HS-27A (cell line): ENCODE measurements around the gene LRRC19.
A peak's percentile ranks its signal among the peaks of the same experiment; 100 is the strongest.

Experiments used
- DNase-seq: peaks from one replicate; pipeline ENCODE4 v3.0.0-alpha.2; 2012; ENCODE audit warnings: low read depth, missing footprints

Gene LRRC19

DNA sequence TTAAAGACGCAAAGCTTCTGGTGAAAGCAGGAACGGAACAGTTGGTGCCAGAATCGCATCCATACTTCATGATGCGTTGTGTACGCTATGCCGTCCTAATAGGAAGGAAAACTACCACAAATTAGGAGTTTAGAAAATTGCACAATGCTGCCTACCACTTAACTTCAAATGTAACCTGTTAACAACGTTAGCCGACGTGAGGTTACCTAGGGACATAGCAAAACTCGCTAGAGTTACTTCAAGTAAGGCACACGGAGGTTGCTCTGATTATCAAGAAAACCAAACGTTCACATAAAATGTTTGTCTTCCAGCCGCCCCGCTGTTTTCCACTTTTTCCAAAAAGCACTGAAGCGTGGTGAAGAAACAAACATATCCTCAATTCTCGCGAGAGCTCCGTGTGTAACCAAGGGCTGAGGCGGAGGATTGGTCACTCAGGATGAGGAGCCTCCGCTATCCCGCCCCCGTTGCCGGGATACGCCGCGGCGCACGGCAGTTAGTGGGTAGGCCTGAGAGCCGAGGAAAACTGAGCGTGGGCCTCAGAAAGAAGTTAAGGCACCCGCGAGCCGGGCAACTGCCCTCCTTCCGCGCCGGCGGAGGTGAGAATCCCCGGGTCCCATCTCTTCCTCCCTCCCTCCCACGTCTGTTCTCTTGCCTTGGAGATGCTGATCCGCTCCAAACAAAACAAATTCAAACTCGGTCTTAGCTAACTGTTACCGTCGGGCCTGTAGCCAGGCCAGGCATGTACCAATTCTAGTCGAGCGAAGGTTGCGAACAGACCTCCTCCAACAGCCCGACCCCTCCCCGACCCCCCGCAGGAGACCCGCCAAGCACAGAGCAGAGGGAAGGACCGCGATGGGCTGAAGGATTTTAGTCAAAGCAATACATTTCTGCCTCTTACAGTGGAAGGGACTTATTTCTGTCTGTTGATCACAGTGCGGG lies 49.3 kb downstream of the LRRC19 start, which contains the start of gene IFT74:
Gene IFT74, plus strand, starts transcription at position 492 of the 939 bp plus-strand sequence. CDS start 5,556 bp downstream, outside the sequence.
- DNase-seq = peak; percentile 79

DNA sequence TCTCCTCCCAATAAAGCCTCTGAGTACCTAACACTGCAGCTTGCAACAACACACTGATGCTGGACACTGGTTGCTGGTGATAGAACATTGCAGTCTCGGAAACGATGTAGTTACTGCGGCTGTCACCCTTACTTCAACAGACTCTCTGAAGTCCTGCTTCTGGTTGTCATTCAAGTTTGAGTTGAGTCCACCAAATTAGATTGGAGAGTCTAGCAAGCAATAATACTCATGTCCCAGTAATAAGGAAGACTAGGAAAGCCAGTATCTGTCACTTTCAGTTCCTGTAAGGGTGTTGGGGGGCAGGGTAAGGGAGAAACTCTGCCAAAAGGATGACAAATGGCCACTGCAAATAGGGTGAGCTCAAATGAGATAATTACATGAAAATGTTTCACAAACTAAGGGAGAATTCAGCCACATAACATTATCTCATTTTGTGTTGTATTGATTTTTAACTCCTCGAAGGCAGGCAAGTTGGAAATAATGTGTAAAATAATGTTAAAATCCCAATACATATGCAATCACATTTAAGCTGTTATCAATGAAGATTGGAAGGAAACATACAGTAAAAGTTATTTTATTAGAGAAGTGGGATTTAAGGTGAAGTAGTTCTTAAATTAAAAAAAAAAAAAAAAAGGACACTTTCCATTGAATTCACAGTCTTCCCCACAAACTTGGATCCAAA lies 50.1 kb downstream of the LRRC19 start:
- DNase-seq = no peak

DNA sequence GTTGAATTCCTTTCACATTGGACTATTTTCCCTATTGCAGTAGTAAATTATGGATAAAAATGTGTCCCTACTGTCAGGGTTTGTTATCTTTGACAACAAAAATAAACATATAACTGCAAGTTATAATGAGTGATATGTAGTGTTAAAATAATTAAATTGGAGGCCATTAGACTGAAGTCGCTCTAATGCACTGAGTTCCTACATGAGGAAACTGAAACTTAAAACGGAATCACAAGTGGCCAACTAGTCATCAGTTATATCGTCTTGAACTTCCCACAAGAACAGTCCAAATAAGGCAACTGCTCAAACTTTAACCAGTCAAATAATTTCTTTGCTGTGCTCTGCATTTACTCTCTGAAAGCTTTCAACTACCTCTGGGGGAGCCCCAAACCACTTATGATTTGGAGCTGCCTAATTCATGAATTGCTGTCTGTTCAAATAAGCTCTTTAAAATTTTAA lies 51.4 kb downstream of the LRRC19 start:
- DNase-seq = no peak

DNA sequence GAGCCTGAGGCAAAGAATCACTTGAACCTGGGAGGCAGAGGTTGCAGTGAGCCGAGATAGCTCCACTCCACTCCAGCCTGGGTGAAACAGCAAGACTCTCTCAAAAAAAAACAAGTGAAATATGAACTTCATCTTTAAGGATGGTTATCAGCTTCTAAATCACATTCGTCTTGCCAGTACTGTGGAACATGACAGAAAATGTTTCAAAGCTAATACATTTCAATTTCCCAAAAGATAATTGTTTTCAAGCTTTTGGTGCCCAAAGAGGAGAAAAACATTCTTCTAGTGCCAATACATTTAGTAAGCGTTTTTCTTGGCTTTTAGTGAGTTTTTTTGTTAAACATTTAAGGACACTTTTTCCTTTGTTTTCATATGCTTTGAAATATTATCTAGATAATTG lies 53.7 kb downstream of the LRRC19 start:
- DNase-seq = no peak

DNA sequence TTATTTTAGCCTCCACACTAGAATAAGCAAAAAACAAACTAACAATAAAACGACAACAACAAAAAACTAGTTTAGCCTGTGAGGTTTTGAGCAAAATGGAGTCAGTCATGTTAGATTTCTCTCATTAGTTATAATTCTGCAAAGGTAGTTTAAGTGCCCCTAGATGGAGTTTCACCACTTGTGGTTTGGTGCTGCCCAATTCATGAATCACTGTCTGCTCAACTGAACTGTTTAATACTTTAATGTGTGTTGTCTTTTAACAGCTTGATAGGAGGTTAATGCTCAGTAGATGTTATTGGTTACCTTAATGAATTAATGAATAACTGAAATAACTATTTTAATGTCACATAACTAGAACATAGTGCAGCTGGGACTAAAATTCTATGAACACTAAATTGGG lies 55.0 kb downstream of the LRRC19 start:
- DNase-seq = no peak

DNA sequence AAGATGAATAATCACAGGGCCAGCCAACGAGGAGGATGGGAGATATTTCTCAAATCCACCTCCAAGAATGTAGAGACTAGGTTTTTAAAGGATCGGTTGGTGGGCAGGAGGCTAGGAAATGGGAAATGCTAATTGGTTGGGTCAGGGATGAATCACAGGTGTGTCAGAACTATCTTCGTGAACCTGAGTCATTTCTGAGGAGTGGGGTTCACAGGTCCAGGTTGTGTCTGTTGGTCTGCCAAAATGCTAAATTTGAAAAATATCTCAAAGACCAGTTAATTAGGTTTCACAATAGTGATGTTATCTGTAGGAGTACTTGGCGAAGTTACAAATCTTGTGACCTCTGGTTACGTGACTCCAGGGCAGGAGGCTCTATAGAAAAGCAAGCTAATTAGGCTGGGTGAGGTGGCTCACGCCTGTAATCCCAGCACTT lies 55.8 kb downstream of the LRRC19 start:
- no peak for DNase-seq

DNA sequence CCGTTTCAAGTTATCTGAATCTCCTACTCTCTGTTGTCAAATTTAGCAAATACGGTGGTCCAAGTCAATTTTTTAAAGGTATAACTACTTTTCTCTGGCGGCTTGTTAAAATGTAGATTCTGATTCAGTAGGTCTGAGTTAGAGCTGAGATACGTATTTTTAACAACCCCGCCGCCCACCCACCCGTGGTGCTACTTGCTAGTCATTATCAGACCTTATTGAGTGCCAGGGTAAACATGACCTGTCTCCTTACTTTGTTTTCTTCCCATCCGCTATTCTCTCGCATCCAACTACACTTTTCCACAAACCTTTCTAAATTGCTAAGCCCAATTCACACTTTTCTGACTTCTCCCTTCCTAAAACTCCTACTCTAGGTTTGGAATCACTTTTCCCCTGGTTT lies 57.7 kb downstream of the LRRC19 start:
- no peak for DNase-seq

DNA sequence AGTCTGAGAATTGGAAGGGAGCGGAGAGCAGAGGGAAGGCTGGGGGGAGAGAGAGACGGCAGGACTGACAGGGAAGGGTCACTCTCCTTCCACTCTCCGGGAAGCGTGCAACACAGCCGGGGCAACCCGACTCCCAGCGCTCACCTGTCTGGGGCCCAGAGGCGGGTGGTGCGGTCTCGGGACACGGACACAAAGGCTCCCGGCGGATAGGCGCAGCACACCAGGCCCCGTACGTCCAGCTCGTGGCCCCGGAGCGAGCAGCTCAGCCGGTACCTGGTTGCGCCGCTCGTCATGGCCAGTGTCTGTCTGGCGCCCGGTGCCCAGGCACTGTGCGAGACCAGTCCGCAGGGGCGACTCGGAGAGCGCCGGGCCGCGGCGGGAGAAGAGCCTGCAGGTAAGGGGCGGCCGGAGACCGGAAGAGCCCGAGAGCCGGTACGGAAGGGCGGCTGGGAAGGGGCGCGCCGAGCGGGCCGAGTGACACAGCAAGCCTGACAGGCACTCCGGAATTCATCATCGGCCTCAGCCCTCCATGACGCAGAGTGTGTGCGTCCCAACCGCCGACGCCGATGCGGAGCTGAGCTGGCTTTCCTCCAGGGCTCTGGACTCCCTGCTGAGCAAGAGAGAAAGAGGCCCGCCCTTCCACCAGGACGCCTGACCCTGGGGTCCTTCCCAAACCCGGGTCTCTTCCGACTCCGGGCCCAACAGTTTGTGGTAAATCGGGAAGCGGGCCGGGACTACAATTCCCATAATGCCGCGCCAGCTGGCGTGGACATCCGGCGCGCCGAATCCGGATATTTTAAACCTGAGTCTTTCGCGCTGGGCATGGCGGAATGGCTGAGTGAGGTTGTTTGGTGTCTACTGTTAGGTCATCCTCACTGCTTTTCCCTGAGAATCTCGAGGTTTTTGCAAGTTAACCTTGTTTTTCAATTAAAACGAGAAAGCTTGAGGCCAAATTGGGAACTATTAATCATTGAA lies 58.4 kb downstream of the LRRC19 start, which contains the start of gene PLAA:
Gene PLAA, minus strand, starts transcription at position 490 of the 975 bp plus-strand sequence. Its CDS starts 197 bp downstream, at position 293.
- DNase-seq = peak; percentile 58

DNA sequence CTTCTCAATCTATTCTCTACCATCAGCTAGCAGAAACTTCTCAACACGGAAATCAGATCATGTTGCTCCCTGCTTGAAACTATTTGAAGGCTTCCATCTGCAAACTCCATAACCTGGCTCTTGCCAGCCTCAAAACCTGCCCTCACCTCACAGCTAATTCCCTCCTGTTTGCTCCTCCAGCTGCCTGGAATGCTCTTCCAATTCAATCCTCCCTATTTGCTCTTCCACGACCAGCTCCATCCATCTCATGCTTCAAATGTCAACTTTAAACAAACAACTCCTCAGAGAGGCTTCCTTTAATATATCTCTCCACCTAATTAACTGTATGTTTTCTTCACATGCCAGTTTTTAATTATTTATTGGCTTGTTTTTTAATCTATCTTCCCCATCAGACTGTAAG lies 59.9 kb downstream of the LRRC19 start:
- DNase-seq = no peak
